NK-92 (cell line): ENCODE results near the gene MEF2A.

Source experiments
- DNase-seq: peaks from one replicate; lab custom pipeline; 2025; ENCODE audit not compliant: unreplicated experiment; lab: John Stamatoyannopoulos, UW

The MEF2A gene

DNA sequence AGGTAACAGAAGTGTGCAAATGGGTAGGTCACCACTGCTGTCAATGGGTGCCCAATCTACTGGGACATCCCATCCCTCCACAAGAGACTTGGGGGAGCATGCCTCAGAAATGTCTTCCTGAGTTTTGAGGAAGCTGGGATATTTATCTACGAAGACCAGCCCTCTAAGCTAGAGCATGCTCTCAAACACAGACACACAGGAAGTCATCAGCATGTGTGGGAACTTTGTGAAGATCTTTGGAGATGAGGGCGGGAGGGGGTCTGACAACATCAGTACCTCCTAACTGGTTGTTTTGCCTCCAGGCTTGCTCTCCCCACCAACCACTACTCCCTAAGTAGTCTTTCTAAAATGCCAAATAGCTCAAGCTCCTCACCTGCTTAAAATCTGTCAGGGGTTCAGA, 3.5 kb upstream of the MEF2A start:
- no peak for DNase-seq

- DNase-seq, result no peak
Measured at GRCh38 chr15:99564221-99565048, 1.3 kb upstream of the MEF2A start.

DNA sequence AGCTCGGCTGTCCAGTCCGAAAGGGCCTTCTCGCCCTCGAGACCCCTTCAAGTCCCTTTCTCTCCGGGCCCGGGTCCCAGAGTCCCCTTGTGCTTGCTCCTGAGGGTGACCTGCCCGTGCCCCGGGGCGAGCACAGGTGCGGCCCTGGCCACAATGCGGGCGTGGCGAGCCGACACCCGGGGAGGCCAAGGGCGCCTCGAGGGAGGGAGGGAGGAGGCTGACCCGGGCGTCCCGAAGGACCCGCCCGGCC, 810 bp upstream of the MEF2A start:
- DNase-seq, result no peak

- no peak for DNase-seq
Measured at GRCh38 chr15:99566157-99566897, 543 bp downstream of the MEF2A start.

DNA sequence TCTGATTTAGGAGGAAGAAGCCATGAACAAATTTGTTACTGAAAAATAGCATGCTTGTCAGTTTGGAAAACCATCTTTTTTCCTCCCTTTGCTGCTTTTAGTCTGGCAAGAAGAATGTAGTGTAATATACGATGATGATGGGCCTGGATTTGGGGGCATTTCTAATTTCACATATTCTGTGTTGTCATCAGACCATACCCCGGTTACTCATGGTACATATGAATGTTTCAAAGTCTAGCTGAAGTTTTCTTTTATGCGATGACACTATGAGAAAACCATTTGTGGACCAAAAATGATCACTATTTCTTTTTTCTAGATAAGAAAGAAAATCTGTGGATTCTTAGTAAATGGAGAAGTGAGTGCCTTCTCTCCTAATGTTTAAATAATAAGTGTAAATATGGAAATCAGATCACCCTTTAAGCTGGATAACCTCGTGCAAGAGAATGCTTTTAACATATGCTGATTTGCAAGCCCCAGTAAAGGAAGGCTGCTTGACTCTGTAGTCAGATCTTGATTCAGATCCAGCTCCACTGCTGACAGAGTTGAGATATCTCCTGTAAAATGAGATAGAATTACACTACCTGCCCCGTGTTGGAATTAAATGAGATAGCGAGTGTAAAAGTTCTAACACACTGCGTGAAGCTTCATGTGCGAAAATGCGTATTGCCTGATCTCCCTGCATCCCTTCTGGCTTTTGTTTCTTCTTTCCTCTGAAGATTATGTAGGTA, 3.0 kb downstream of the MEF2A start:
- no peak for DNase-seq

- no peak for DNase-seq
Measured at GRCh38 chr15:99571299-99571698, 5.5 kb downstream of the MEF2A start.

- DNase-seq, result no peak
Measured at GRCh38 chr15:99574048-99574447, 8.3 kb downstream of the MEF2A start.

DNA sequence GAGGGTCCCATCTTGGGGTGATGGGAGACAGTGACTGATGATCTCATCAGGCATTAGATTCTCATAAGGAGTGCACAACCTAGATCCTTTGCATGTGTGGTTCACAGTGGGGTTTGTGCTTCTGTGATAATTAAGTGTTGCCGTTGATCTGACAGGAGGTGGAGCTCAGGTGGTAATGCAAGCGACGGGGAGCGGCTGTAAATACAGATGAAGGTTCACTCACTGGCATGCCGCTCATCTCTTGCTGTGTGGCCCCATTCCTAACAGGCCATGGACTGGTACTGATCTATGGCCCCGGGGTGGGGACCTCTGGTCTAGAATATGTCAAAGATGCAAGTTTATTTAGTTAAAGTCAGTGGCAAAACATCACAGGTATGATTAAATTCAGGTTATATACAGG, 8.7 kb downstream of the MEF2A start:
- no peak for DNase-seq

- no peak for DNase-seq
Measured at GRCh38 chr15:99578809-99579208, 13.0 kb downstream of the MEF2A start.

DNA sequence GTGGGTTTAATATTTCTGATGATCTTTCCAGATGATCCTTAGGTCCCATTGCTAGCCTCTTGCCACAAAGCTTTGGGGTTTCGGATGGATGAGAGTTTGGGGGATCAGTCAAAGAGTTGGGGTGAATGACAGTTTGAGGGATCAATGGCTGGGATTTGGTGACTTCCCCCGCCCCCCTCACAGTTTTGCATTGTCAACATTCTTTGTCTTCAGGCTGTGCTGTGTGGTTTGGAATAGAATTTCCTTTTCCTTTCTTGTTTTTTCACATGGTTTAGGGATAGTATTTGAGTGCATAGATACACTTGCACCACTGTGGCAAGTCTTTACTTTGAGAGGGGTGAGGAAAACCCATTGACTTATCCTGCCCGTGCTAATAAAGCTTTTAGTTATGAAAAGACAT, 14.3 kb downstream of the MEF2A start:
- DNase-seq, result no peak

DNA sequence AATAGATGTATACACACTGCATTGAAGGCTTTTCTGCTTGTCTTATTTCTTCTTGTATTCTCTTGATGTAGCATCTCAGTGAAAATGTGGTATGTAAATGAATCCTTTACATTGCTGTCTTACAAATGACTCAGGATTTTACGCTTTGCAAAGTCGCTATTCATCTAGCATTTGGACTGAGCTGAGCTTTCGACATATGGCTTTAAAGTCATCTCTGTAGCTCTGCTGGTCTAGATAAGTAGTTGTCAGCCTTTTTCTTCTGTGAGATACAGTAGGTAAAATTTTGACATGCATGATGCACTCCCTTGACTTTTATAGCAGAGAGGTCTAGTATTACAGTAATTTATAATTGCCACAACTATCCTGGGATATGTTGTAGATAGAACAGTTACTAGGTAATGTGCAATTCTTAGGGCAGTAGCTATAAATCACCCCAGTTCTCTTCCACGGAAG, 16.8 kb downstream of the MEF2A start:
- DNase-seq, result no peak

DNA sequence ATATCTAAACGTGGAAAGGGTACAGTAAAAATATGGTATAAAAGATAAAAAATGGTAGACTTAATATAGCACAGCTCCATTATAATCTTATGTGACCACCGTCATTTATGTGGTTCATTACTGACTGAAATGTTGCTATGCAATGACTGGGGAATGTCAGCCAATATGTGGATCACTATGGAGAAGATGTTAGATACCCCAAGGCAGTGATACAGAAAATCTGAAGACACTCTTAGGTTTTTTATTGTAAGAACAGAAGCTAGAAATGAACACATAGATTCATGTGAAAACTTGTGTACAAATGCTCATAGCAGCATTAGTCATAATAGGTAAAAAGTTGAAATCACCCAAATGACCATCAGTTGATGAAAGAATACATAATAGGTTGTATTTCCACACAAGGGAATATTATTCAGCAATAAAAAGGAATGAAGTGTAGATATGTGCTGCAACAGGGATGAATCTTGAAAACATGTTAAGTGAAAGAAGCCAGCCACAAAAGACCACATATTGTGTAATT, 18.4 kb downstream of the MEF2A start:
- DNase-seq, result no peak

GRCh38 chr15:99586121-99586520, 20.3 kb downstream of the MEF2A start:
- no peak for DNase-seq

- no peak for DNase-seq
Measured at GRCh38 chr15:99589801-99590200, 24.0 kb downstream of the MEF2A start.

DNA sequence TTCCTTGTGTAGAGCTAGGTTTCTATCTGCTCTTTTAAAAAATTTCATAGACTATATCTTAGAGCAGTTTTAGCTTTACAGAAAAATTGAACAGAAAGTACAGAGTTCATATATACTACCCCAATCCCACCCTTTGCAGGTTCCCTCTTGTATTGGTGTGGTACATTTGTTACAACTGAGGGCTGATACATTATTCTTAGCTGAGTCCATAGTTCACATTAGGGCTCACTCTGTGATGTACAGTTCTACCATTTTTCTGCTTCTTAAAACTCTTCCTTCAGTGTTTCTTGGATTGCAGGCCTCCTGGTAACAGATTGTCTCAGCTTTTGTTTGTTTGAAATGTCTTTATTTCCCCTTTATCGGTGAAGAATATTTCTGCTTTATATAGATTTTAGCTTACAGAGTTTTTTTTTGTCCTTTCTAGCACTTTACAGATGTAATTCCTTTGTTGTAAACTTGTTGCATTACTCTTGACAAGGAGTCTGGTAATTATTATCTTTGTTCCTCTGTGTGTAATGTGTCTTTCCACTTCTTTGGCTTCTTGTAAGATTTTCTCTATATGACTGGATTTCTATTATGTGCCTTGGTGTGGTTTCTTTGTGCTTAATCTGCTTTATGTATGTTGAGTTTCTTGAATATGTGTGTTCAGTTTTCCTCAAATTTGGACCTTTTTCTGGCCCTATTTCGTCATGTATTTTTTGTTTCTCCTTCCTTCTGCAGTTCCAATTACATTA, 25.3 kb downstream of the MEF2A start:
- DNase-seq, result no peak

GRCh38 chr15:99592145-99592791, 26.5 kb downstream of the MEF2A start:
- no peak for DNase-seq

DNA sequence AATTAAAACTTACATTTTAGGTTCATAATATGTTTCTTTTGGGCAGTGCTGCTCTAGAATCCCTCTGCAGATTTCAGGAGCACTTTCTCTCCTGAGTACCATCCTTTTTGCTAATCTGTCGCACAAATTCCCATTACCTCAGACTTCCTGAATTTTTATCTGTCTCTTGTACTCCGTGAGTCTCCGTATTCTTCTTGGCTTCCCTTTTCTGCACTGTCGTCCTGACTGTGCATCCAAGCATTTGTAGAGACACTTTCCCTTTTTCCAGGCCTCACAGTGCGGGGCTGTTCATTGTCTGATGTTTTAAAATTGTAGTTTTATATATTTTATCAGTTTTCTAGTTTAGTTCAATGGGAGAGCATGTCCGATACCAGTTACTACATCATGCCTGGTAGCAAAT, 27.3 kb downstream of the MEF2A start:
- DNase-seq, result no peak

DNA sequence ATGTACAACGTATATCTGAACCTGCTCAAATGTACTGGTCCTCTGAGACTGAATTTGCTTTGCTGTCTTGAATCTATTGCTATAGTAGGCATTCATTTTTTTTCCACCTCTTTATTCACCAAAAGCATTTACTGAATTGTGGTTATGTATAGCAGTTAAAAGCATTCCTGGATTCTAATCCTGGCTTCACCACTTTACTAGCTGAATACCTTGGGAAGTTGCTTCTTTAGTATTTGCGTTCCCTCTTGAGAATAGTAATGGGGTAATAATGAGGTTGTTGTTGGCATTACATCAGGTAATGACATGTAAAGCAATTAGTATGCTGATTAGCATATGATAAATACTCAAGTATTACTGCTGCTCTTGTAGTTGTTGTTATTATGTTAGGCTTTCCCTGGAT, 29.1 kb downstream of the MEF2A start:
- DNase-seq, result no peak

GRCh38 chr15:99598296-99598695, 32.5 kb downstream of the MEF2A start:
- DNase-seq, result no peak

DNA sequence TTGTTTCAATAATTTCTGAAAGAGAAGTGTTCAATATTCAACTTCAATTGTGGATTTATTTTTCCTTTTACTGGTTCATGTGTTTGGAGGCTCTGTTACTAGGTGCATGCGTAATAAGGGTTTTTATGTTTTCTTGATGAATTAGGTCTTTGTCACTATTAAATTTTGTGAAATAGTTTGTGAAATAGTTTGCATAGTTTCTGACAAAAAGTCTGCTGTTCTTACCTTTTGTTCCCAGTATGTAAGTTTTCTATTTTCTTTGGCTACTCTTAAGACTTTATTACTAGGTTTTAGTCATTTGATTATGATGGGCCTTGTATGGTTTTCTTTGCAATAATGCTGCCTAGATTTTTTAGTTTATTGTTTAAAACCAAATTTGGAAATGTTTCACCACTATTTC, 38.0 kb downstream of the MEF2A start:
- no peak for DNase-seq

DNA sequence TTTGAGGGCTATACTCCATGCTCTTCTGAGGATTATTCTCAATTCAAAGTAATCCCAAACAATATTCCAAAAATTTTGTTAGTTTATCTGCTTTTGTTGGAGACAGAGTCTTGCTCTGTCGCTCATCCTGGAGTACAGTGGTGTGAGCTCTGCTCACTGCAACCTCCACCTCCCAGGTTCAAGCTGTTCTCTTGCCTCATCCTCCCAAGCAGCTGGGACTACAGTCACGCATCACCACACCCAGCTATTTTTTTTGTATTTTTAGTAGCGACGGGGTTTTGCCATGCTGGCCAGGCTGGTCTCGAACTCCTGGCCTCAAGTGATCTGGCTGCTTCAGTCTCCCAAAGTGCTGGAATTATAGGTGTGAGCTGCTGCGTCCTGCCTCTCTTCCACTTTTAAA, 39.1 kb downstream of the MEF2A start:
- DNase-seq, result no peak
